HCT116 (cell line): Measurements from ENCODE around the gene TNS3.

Source experiments
- EZH2 ChIP-seq: fragments of 200-600 bp; sonication (generic); IDR thresholded peaks from 2 replicates; pipeline ENCODE4 v1.6.1; 2017; ENCODE audit warnings: antibody characterized with exemption, mixed run types
- JUND ChIP-seq: IDR thresholded peaks from 2 replicates; pipeline ENCODE4 v1.6.1; 2012
- POLR2A ChIP-seq: IDR thresholded peaks from 2 replicates; pipeline ENCODE4 v1.7.0; 2011; ENCODE audit warnings: borderline replicate concordance; ENCODE audit not compliant: insufficient read depth, insufficient read length; ENCODE audit errors: extremely low read depth
- TF ChIP-seq, protein P1 (sequence below), 3 experiments: fragments of 200-600 bp in 1 of 3; sonication (generic) in 1 of 3; IDR thresholded peaks in 2 of 3; conservative IDR thresholded peaks in 1 of 3; 2 replicates each; pipeline ENCODE4 v1.5.1; 2012 to 2017; ENCODE audit warnings: low read depth in 2 of 3, low read length in 2 of 3, antibody characterized with exemption in 1 of 3, borderline replicate concordance in 1 of 3, control low read depth in 1 of 3, mild to moderate bottlenecking in 1 of 3, mixed read lengths in 1 of 3, mixed run types in 1 of 3, moderate library complexity in 1 of 3; ENCODE audit not compliant: insufficient read depth in 1 of 3

DNA sequence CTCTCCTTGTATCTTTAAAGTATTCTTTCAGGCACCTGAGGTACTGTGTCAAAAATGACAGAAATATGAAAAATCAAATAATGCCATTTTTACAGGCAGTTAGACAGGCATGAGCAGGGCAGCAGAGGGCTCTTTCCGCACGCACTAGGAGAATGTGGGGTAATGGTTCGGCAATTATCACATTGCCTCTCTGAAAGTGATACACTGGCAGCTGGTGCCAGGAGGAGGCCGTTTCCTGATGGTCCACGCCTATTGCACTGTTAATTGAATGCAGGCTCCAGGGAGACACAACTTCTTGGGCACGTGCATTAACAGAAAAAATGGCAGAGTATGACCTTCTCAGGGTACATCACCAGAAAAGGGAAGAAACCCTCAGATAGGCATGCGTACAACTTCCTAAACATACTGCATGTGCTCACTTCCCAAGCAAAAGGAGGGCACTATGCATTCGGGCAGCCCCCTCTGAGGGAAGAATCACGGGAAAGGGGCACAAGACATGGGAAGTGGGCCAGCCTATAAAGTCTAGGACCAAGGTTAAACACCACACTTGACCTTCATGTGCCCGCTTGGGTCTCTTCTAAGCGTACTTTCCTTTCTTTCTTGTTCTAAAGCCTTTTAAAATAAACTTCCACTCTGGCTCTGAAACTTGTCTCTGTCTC, 161.7 kb downstream of the TNS3 start:
- TF ChIP-seq JUND (no peak), POLR2A (no peak), EZH2 (no peak)
- TF ChIP-seq, protein P1, sequence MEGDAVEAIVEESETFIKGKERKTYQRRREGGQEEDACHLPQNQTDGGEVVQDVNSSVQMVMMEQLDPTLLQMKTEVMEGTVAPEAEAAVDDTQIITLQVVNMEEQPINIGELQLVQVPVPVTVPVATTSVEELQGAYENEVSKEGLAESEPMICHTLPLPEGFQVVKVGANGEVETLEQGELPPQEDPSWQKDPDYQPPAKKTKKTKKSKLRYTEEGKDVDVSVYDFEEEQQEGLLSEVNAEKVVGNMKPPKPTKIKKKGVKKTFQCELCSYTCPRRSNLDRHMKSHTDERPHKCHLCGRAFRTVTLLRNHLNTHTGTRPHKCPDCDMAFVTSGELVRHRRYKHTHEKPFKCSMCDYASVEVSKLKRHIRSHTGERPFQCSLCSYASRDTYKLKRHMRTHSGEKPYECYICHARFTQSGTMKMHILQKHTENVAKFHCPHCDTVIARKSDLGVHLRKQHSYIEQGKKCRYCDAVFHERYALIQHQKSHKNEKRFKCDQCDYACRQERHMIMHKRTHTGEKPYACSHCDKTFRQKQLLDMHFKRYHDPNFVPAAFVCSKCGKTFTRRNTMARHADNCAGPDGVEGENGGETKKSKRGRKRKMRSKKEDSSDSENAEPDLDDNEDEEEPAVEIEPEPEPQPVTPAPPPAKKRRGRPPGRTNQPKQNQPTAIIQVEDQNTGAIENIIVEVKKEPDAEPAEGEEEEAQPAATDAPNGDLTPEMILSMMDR (IDR thresholded peaks at IDR 0.05 in 2 of 3, conservative IDR thresholded peaks at IDR 0.05 in 1 of 3; ENCODE audit: borderline replicate concordance in 1 of 3, insufficient read depth in 1 of 3, low read depth in 2 of 3, low read length in 2 of 3), result no peak
